Measurements from ENCODE around the gene DESI2. TPM values are rescaled to one million over a fixed set of nuclear protein-coding genes. Genes with fewer than 3 reads are reported as not detected.
"Not testable (repeated sequence)": the region's sequence is repeated elsewhere in the genome, so short reads cannot be mapped to it uniquely, and the experiment has no call there.

The DESI2 gene
- total RNA-seq, 1 donor from 2014 or later, result 49.2 TPM

GRCh38 chr1:244735404-244735803 lies 82.5 kb downstream of the DESI2 start:
- FAIRE-seq, result no peak
- no peak overlapping the region for H3K4me3 Mint-ChIP-seq (ENCODE audit: unreplicated experiment)
- no peak overlapping the region for H3K4me3 ChIP-seq (ENCODE audit: insufficient read depth, low read depth, low read length)

GRCh38 chr1:244735876-244736561 lies 83.1 kb downstream of the DESI2 start:
- H3K9me3 Mint-ChIP-seq (ENCODE audit: unreplicated experiment), result peaks cover 11% of the 10 kb centered on the region
- peak overlapping the region; percentile 32 for H2AFZ ChIP-seq (ENCODE audit: low read depth, low read length)
- H3K27ac Mint-ChIP-seq (ENCODE audit: unreplicated experiment), result peak overlapping the region; percentile 60

More at GRCh38 chr1:244735404-244735803, 82.5 kb downstream of the DESI2 start:
- Histone ChIP-seq H3K9me3 (ENCODE audit: insufficient read depth, low read depth, low read length) (peaks cover 9% of the 10 kb centered on the region), H3K27ac (ENCODE audit: low read depth, low read length) (peak overlapping the region; percentile 34), H3K27me3 (ENCODE audit: insufficient read depth, low read length) (no peaks in the 10 kb centered on the region), H2AFZ (ENCODE audit: low read depth, low read length) (peak overlapping the region; percentile 63), H3K9ac (ENCODE audit: low read length) (no peak overlapping the region), H3K4me2 (ENCODE audit: low read length) (no peak overlapping the region), H3K36me3 (ENCODE audit: insufficient read depth, low read length) (no peaks in the 10 kb centered on the region), H3K4me1 (ENCODE audit: insufficient read depth, low read length) (peaks cover 17% of the 10 kb centered on the region), H3K79me2 (ENCODE audit: insufficient read depth, low read length) (no peaks in the 10 kb centered on the region), H4K20me1 (ENCODE audit: insufficient read depth, low read length) (no peaks in the 10 kb centered on the region)
- no peak for TF ChIP-seq CTCF (IDR thresholded peaks at IDR 0.05; ENCODE audit: insufficient read depth, low read depth, low read length)
- no peak for TF ChIP-seq EZH2 (IDR thresholded peaks at IDR 0.05; ENCODE audit: insufficient read depth, low read length)
- Mint-ChIP-seq H3K4me1 (ENCODE audit: low read depth, unreplicated experiment) (peaks cover 4% of the 10 kb centered on the region), H3K27me3 (ENCODE audit: low read depth, unreplicated experiment) (peaks cover 10% of the 10 kb centered on the region), H3K27ac (ENCODE audit: unreplicated experiment) (peak overlapping the region; percentile 83), H3K36me3 (ENCODE audit: low read depth, unreplicated experiment) (peaks cover 2% of the 10 kb centered on the region), H3K9me3 (ENCODE audit: unreplicated experiment) (peaks cover 11% of the 10 kb centered on the region)
- no peak for DNase-seq (ENCODE audit: low read depth)

GRCh38 chr1:244739140-244739539 lies 86.2 kb downstream of the DESI2 start:
- H3K4me2 ChIP-seq (ENCODE audit: low read length); H3K4me3 Mint-ChIP-seq (ENCODE audit: unreplicated experiment); H3K9me3 ChIP-seq (ENCODE audit: insufficient read depth, low read depth, low read length); H3K79me2 ChIP-seq (ENCODE audit: insufficient read depth, low read length); FAIRE-seq; H3K36me3 ChIP-seq (ENCODE audit: insufficient read depth, low read length); H4K20me1 ChIP-seq (ENCODE audit: insufficient read depth, low read length); DNase-seq (ENCODE audit: low read depth); H3K27me3 ChIP-seq (ENCODE audit: insufficient read depth, low read length); H3K27ac ChIP-seq (ENCODE audit: low read depth, low read length); H3K9ac ChIP-seq (ENCODE audit: low read length); H2AFZ ChIP-seq (ENCODE audit: low read depth, low read length); H3K27me3 Mint-ChIP-seq (ENCODE audit: low read depth, unreplicated experiment); H3K27ac Mint-ChIP-seq (ENCODE audit: unreplicated experiment); H3K4me3 ChIP-seq (ENCODE audit: insufficient read depth, low read depth, low read length); H3K36me3 Mint-ChIP-seq (ENCODE audit: low read depth, unreplicated experiment); H3K4me1 Mint-ChIP-seq (ENCODE audit: low read depth, unreplicated experiment): not testable (repeated sequence)
- H3K4me1 ChIP-seq (ENCODE audit: insufficient read depth, low read length), result peaks cover 12% of the 10 kb centered on the region
- H3K9me3 Mint-ChIP-seq (ENCODE audit: unreplicated experiment), result peaks cover 11% of the 10 kb centered on the region

More at GRCh38 chr1:244735876-244736561, 83.1 kb downstream of the DESI2 start:
- Histone ChIP-seq H3K4me1 (ENCODE audit: insufficient read depth, low read length) (peaks cover 12% of the 10 kb centered on the region), H3K27ac (ENCODE audit: low read depth, low read length) (peak overlapping the region; percentile 34), H3K4me2 (ENCODE audit: low read length) (peak overlapping the region; percentile 30), H3K9ac (ENCODE audit: low read length) (no peak overlapping the region), H4K20me1 (ENCODE audit: insufficient read depth, low read length) (no peaks in the 10 kb centered on the region), H3K27me3 (ENCODE audit: insufficient read depth, low read length) (no peaks in the 10 kb centered on the region), H3K36me3 (ENCODE audit: insufficient read depth, low read length) (no peaks in the 10 kb centered on the region), H3K9me3 (ENCODE audit: insufficient read depth, low read depth, low read length) (peaks cover 9% of the 10 kb centered on the region), H3K4me3 (ENCODE audit: insufficient read depth, low read depth, low read length) (no peak overlapping the region), H3K79me2 (ENCODE audit: insufficient read depth, low read length) (no peaks in the 10 kb centered on the region)
- DNase-seq (ENCODE audit: low read depth) (no peak), FAIRE-seq (no peak)
- Mint-ChIP-seq H3K36me3 (ENCODE audit: low read depth, unreplicated experiment) (peaks cover 2% of the 10 kb centered on the region), H3K4me3 (ENCODE audit: unreplicated experiment) (no peak overlapping the region), H3K4me1 (ENCODE audit: low read depth, unreplicated experiment) (peaks cover 4% of the 10 kb centered on the region), H3K27me3 (ENCODE audit: low read depth, unreplicated experiment) (peaks cover 8% of the 10 kb centered on the region)
- TF ChIP-seq CTCF (IDR thresholded peaks at IDR 0.05; ENCODE audit: insufficient read depth, low read depth, low read length) (no peak), EZH2 (IDR thresholded peaks at IDR 0.05; ENCODE audit: insufficient read depth, low read length) (no peak)

GRCh38 chr1:244740027-244740617 lies 87.2 kb downstream of the DESI2 start:
- not testable (repeated sequence) for H3K27me3 Mint-ChIP-seq (ENCODE audit: low read depth, unreplicated experiment); H3K4me3 ChIP-seq (ENCODE audit: insufficient read depth, low read depth, low read length); H3K27me3 ChIP-seq (ENCODE audit: insufficient read depth, low read length); H3K27ac ChIP-seq (ENCODE audit: low read depth, low read length); H3K36me3 Mint-ChIP-seq (ENCODE audit: low read depth, unreplicated experiment); H3K4me3 Mint-ChIP-seq (ENCODE audit: unreplicated experiment); H3K36me3 ChIP-seq (ENCODE audit: insufficient read depth, low read length); FAIRE-seq; H3K9me3 ChIP-seq (ENCODE audit: insufficient read depth, low read depth, low read length); H2AFZ ChIP-seq (ENCODE audit: low read depth, low read length); H4K20me1 ChIP-seq (ENCODE audit: insufficient read depth, low read length); H3K9ac ChIP-seq (ENCODE audit: low read length); H3K27ac Mint-ChIP-seq (ENCODE audit: unreplicated experiment); H3K79me2 ChIP-seq (ENCODE audit: insufficient read depth, low read length); H3K4me1 Mint-ChIP-seq (ENCODE audit: low read depth, unreplicated experiment)
- Histone ChIP-seq H3K4me2 (ENCODE audit: low read length) (peak overlapping the region; percentile 23), H3K4me1 (ENCODE audit: insufficient read depth, low read length) (peaks cover 12% of the 10 kb centered on the region)
- DNase-seq (ENCODE audit: low read depth), result peak; percentile 72
- H3K9me3 Mint-ChIP-seq (ENCODE audit: unreplicated experiment), result peaks cover 11% of the 10 kb centered on the region
